CD8-positive, alpha-beta memory T cell (primary cell): ENCODE results near the gene DPF3. TPM values are rescaled to one million over a fixed set of nuclear protein-coding genes. Genes with fewer than 3 reads are reported as not detected.

Experiments
- CTCF ChIA-PET: fragments of 350-600 bp; sonication (Branson Sonifier 250); formaldehyde crosslinking; loops from one replicate; lab custom pipeline; 2021; ENCODE audit warnings: antibody characterized with exemption; lab: Charles Lee
- POLR2A ChIA-PET: fragments of 350-600 bp; sonication (Branson Sonifier 250); formaldehyde crosslinking; loops from one replicate; lab custom pipeline; 2021; ENCODE audit warnings: antibody characterized with exemption; lab: Charles Lee
- DNase-seq, 5 donors: peaks; one replicate each; pipeline versions ENCODE4 v3.0.0 to v3.0.0-alpha.2; 2020 to 2022; ENCODE audit warnings: mixed read lengths in 1 of 5
- H3K27ac ChIP-seq: one replicate; pipeline ENCODE4 v1.7.0; 2013; ENCODE audit warnings: low read depth, mild to moderate bottlenecking, low read length, moderate library complexity
- H3K27me3 ChIP-seq: 2 replicates; pipeline ENCODE4 v1.7.0; 2013; ENCODE audit warnings: low read length, mild to moderate bottlenecking; ENCODE audit not compliant: insufficient read depth, poor library complexity, severe bottlenecking
- H3K36me3 ChIP-seq: 2 replicates; pipeline ENCODE4 v1.7.0; 2013; ENCODE audit warnings: mild to moderate bottlenecking, low read length, moderate library complexity; ENCODE audit not compliant: insufficient read depth
- H3K4me1 ChIP-seq: 2 replicates; pipeline ENCODE4 v1.7.0; 2013; ENCODE audit warnings: mild to moderate bottlenecking, low read length, moderate library complexity; ENCODE audit not compliant: insufficient read depth
- H3K4me3 ChIP-seq: 2 replicates; pipeline ENCODE4 v1.7.0; 2013; ENCODE audit warnings: mild to moderate bottlenecking, low read length
- H3K9me3 ChIP-seq: 2 replicates; pipeline ENCODE4 v1.7.0; 2013; ENCODE audit warnings: mild to moderate bottlenecking, low read length
- H3K27ac Mint-ChIP-seq, 8 donors: one replicate each; pipeline ENCODE4 v1.8.0; 2020 to 2021; ENCODE audit warnings: mixed read lengths in 8 of 8, mild to moderate bottlenecking in 6 of 8, inconsistent platforms in 3 of 8, moderate library complexity in 3 of 8
- H3K27me3 Mint-ChIP-seq, 2 donors: one replicate each; pipeline ENCODE4 v1.8.0; 2020 to 2021; ENCODE audit warnings: mixed read lengths in 2 of 2, mild to moderate bottlenecking in 1 of 2, moderate library complexity in 1 of 2
- H3K36me3 Mint-ChIP-seq, 3 donors: one replicate each; pipeline ENCODE4 v1.8.0; 2020 to 2021; ENCODE audit warnings: mixed read lengths in 3 of 3, inconsistent platforms in 1 of 3, mild to moderate bottlenecking in 1 of 3
- H3K4me1 Mint-ChIP-seq, 3 donors: one replicate each; pipeline ENCODE4 v1.8.0; 2020 to 2021; ENCODE audit warnings: mixed read lengths in 3 of 3, inconsistent platforms in 1 of 3, mild to moderate bottlenecking in 1 of 3
- H3K4me3 Mint-ChIP-seq, 7 donors: one replicate each; pipeline ENCODE4 v1.8.0; 2020 to 2021; ENCODE audit warnings: mixed read lengths in 7 of 7, mild to moderate bottlenecking in 6 of 7, moderate library complexity in 4 of 7, inconsistent platforms in 2 of 7
- H3K9me3 Mint-ChIP-seq, 5 donors: one replicate each; pipeline ENCODE4 v1.8.0; 2020 to 2022; ENCODE audit warnings: mixed read lengths in 5 of 5, mild to moderate bottlenecking in 3 of 5, moderate library complexity in 2 of 5, inconsistent platforms in 1 of 5
- polyA plus RNA-seq: library from polyadenylated mRNA; unstranded; fragments of 300-500 nt; fragmentation: Illumina TruSeq; gene quantifications from one replicate; pipeline ENCODE4 v1.2.3, GENCODE V29; 2021
- total RNA-seq, 2 experiments: library from RNA; stranded (reverse); gene quantifications; one replicate each; pipeline ENCODE4 v1.2.3, GENCODE V29; 2021

The DPF3 gene
- total and polyA plus RNA-seq, 3 experiments from 2014 or later: 0.50 to 1.3 (median 0.62) TPM

DNA sequence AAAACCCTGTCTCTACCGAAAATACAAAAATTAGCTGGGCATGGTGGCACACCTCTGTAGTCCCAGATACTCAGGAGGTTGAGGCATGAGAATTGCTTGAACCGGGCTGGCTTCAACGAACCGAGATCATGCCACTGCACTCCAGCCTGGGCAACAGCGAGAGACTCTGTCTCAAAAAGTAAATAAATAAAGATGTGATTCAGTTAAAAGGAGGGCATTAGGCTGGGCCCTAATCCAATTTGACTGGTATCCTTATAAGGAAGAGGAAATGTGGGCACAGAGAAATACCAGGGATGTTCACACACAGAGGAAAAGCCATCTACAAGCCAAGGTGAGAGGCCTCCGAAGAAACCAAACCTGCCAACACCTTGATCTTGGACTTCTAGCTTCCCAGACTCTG lies 22.3 kb upstream of the DPF3 start:
- POLR2A ChIA-PET: no interaction called here
- H3K27ac Mint-ChIP-seq: no peak overlapping the region
- no peaks in the 10 kb centered on the region for H3K4me1 Mint-ChIP-seq
- H3K36me3 ChIP-seq: no peaks in the 10 kb centered on the region
- no peaks in the 10 kb centered on the region for H3K9me3 ChIP-seq
- H3K36me3 Mint-ChIP-seq: no peaks in the 10 kb centered on the region
- no peak for DNase-seq
- no peaks in the 10 kb centered on the region for H3K9me3 Mint-ChIP-seq
- CTCF ChIA-PET: interaction anchor here (2.2 kb wide), 1 partner anchor 11 kb away, joined by 6 read pairs; no protein-coding TSS in a partner anchor
- no peak overlapping the region for H3K4me3 ChIP-seq
- no peaks in the 10 kb centered on the region for H3K4me1 ChIP-seq
- H3K27ac ChIP-seq: no peak overlapping the region
- no peak overlapping the region for H3K4me3 Mint-ChIP-seq
- H3K27me3 Mint-ChIP-seq: peaks cover 5 to 38% of the 10 kb centered on the region in 2 donors
- H3K27me3 ChIP-seq: no peaks in the 10 kb centered on the region

DNA sequence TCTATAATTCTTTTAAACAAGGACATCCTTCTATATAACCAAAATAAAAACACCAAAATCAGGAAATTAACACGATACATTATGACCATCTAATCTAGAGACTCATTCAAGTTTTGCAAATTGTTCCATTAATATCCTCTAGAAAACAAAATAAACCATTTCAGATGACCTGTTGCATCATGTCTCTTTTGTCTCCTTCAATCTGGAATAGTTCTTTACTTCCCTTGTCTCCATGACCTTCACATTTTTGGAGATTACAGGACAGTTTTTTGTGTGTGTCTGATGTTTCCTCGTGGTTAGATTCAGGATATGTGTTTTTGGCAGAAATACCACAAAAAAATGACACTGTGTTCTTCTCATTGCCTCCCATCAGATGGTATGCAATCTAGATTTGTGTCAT lies 19.9 kb upstream of the DPF3 start:
- no peaks in the 10 kb centered on the region for H3K36me3 Mint-ChIP-seq
- POLR2A ChIA-PET: no interaction called here
- no peak overlapping the region for H3K4me3 Mint-ChIP-seq

GRCh38 chr14:72909163-72909562 lies 15.3 kb upstream of the DPF3 start:
- POLR2A ChIA-PET: interaction anchor here (0.6 kb wide), 1 partner anchor 66 kb away, joined by 3 read pairs; no protein-coding TSS in a partner anchor
- no peaks in the 10 kb centered on the region for H3K9me3 ChIP-seq
- no peaks in the 10 kb centered on the region for H3K36me3 Mint-ChIP-seq
- no peaks in the 10 kb centered on the region for H3K4me1 ChIP-seq
- no peaks in the 10 kb centered on the region for H3K36me3 ChIP-seq
- H3K27ac ChIP-seq: no peak overlapping the region
- peaks cover 5 to 35% of the 10 kb centered on the region in 2 donors for H3K27me3 Mint-ChIP-seq
- no peak overlapping the region for H3K4me3 ChIP-seq
- H3K4me1 Mint-ChIP-seq: peaks cover 0 to 4% (median 0%) of the 10 kb centered on the region in 3 donors
- no peak overlapping the region for H3K4me3 Mint-ChIP-seq
- CTCF ChIA-PET: interaction anchor here (0.7 to 2.5 kb wide), 2 partner anchors 259 to 392 kb away, joined by 3 to 15 read pairs; no protein-coding TSS in a partner anchor
- H3K27me3 ChIP-seq: no peaks in the 10 kb centered on the region
- DNase-seq: no peak
- H3K9me3 Mint-ChIP-seq: no peaks in the 10 kb centered on the region
- H3K27ac Mint-ChIP-seq: no peak overlapping the region

More for the DNA sequence above, 19.9 kb upstream of the DPF3 start:
- no peak for DNase-seq
- no peaks in the 10 kb centered on the region for H3K4me1 ChIP-seq
- H3K27ac ChIP-seq: no peak overlapping the region
- Mint-ChIP-seq H3K9me3 (no peaks in the 10 kb centered on the region), H3K4me1 (peaks cover 0 to 4% (median 0%) of the 10 kb centered on the region in 3 donors), H3K27ac (no peak overlapping the region), H3K27me3 (peaks cover 5 to 21% of the 10 kb centered on the region in 2 donors)
- H3K36me3 ChIP-seq: no peaks in the 10 kb centered on the region
- no peaks in the 10 kb centered on the region for H3K9me3 ChIP-seq
- CTCF ChIA-PET: no interaction called here
- no peaks in the 10 kb centered on the region for H3K27me3 ChIP-seq
- no peak overlapping the region for H3K4me3 ChIP-seq

DNA sequence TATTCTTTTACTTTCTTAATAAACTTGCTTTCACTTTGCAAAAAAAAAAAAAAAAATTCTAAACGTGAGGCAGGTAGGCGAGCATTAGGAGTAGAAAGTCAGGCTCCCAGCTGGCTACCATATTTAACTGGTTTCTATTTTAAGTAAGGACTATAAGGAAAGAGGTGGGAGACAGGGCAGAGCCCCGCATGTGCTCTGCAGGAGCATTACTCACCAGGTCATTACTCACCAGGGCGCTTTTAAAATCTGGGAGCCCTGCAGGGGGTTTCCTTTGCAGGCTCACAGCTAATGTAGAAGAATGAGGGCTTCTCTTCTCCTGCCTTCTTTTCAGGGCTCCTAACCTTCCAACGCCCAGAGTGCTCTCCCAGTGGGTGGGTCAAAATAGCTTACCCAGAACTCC lies 14.0 kb upstream of the DPF3 start:
- Histone ChIP-seq H3K4me3 (no peak overlapping the region), H3K4me1 (no peaks in the 10 kb centered on the region), H3K27me3 (no peaks in the 10 kb centered on the region), H3K27ac (peak overlapping the region; percentile 45), H3K36me3 (no peaks in the 10 kb centered on the region), H3K9me3 (no peaks in the 10 kb centered on the region)
- DNase-seq: no peak
- CTCF ChIA-PET: interaction anchor here (2.5 kb wide), 1 partner anchor 391 kb away, joined by 15 read pairs; no protein-coding TSS in a partner anchor
- Mint-ChIP-seq H3K9me3 (no peaks in the 10 kb centered on the region), H3K4me3 (no peak overlapping the region), H3K27ac (no peak overlapping the region), H3K4me1 (peaks cover 0 to 4% (median 0%) of the 10 kb centered on the region in 3 donors), H3K27me3 (peaks cover 5 to 24% of the 10 kb centered on the region in 2 donors), H3K36me3 (no peaks in the 10 kb centered on the region)
- POLR2A ChIA-PET: no interaction called here

DNA sequence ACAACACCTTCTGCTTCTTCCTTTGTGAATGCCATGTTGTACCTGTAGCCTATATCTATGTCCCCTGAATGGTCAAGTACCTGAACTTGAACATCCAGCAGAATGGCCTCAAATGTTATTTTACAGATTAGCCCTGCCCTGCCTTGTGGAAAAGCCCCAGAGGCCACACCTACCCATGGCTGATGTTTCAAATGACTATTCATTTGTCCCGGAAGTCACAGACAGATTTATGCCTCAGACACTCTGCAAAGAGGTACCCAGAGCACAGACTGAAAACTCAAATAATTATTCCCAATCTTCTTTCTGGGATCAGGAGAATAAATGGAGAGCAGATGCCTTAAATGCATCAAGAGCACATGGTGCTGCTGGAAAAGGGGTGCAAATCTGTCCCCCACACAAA lies 13.0 kb upstream of the DPF3 start:
- Mint-ChIP-seq H3K27me3 (peaks cover 5 to 23% of the 10 kb centered on the region in 2 donors), H3K27ac (no peak overlapping the region), H3K4me1 (peaks cover 0 to 4% (median 0%) of the 10 kb centered on the region in 3 donors), H3K4me3 (no peak overlapping the region), H3K9me3 (no peaks in the 10 kb centered on the region), H3K36me3 (no peaks in the 10 kb centered on the region)
- ChIA-PET CTCF (interaction anchor here (4.8 kb wide), 1 partner anchor 391 kb away, joined by 138 read pairs; no protein-coding TSS in a partner anchor), POLR2A (no interaction called here)
- H3K4me3 ChIP-seq: no peak overlapping the region
- no peaks in the 10 kb centered on the region for H3K9me3 ChIP-seq
- no peaks in the 10 kb centered on the region for H3K4me1 ChIP-seq
- H3K27ac ChIP-seq: no peak overlapping the region
- no peak for DNase-seq
- H3K36me3 ChIP-seq: no peaks in the 10 kb centered on the region
- H3K27me3 ChIP-seq: no peaks in the 10 kb centered on the region

DNA sequence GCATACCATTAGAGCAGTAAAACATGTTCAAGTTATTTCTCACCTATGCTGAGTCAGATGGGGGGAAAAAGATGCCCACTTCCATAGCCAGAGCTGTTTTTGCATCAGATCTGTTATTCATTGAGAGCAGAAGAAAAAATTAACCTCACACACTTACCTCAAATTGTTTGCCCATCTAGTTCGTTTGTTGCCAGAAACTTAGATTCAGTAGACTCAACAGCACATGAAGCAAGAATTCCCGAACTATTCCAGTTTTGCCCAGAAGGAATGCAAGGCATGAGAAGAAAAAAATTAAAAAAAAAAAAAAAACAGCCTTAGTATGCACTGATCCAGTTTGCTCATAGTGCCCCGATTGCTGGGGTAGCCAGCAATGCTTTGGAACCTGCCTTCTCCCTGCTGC lies 12.4 kb upstream of the DPF3 start:
- no peak for DNase-seq
- Mint-ChIP-seq H3K27ac (no peak overlapping the region), H3K4me3 (no peak overlapping the region), H3K9me3 (no peaks in the 10 kb centered on the region), H3K27me3 (peaks cover 5 to 23% of the 10 kb centered on the region in 2 donors), H3K36me3 (no peaks in the 10 kb centered on the region), H3K4me1 (peaks cover 0 to 4% (median 0%) of the 10 kb centered on the region in 3 donors)
- Histone ChIP-seq H3K36me3 (no peaks in the 10 kb centered on the region), H3K9me3 (no peaks in the 10 kb centered on the region), H3K27ac (no peak overlapping the region), H3K4me3 (no peak overlapping the region), H3K27me3 (no peaks in the 10 kb centered on the region), H3K4me1 (no peaks in the 10 kb centered on the region)
- CTCF ChIA-PET: interaction anchor here (0.7 to 4.8 kb wide), 4 partner anchors 11 to 390 kb away, joined by 3 to 138 read pairs (median 4); no protein-coding TSS in a partner anchor
- POLR2A ChIA-PET: no interaction called here

DNA sequence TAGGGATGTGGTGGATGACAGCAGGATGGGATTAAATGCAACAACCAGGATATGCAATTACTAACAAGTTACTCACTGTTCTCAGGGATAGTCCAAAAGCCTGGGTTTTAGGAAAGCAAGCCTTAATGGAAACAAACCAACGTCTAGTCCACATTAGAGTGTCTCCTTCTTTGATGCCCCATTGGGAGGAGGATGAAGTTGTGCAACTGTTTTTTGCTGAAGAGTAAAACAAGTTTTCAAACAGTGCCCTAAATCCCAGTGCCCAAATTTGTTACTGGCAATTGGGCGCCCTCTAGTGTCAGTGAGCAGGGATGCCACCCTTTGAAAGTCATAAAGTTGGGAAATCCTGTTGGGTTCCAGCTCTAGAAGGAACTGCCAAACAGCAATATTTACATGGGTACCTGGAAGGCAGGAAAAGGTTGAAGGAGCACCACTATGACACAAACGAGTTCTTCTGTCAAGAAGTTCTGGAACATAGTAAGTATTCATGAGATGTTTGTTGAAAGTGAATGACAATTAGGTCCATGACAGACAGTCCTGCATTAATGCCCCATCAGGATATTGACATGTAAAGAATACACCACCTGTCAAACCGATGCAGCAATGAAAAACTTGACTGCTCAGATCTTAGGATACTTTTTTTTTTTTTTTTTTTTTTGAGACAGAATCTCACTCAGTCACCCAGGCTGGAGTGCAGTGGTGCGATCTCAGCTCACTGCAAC lies 11.1 kb upstream of the DPF3 start:
- Mint-ChIP-seq H3K27ac (peak overlapping the region in 1 of 8 donors; percentile 49), H3K9me3 (no peaks in the 10 kb centered on the region), H3K36me3 (no peaks in the 10 kb centered on the region), H3K27me3 (peaks cover 5 to 28% of the 10 kb centered on the region in 2 donors), H3K4me1 (peaks cover 0 to 4% (median 0%) of the 10 kb centered on the region in 3 donors), H3K4me3 (no peak overlapping the region)
- ChIA-PET POLR2A (no interaction called here), CTCF (interaction anchor here (0.6 to 4.8 kb wide), 11 partner anchors 9 to 428 kb away, joined by 3 to 138 read pairs (median 5); no protein-coding TSS in a partner anchor)
- no peaks in the 10 kb centered on the region for H3K27me3 ChIP-seq
- no peak overlapping the region for H3K4me3 ChIP-seq
- H3K36me3 ChIP-seq: no peaks in the 10 kb centered on the region
- H3K27ac ChIP-seq: no peak overlapping the region
- peak; percentile 44 to 74 (median 54) for DNase-seq
- H3K4me1 ChIP-seq: no peaks in the 10 kb centered on the region
- no peaks in the 10 kb centered on the region for H3K9me3 ChIP-seq

GRCh38 chr14:72904218-72904617 lies 10.3 kb upstream of the DPF3 start:
- no peak overlapping the region for H3K27ac ChIP-seq
- no peak overlapping the region for H3K4me3 ChIP-seq
- H3K36me3 ChIP-seq: no peaks in the 10 kb centered on the region
- Mint-ChIP-seq H3K9me3 (no peaks in the 10 kb centered on the region), H3K4me3 (no peak overlapping the region), H3K36me3 (no peaks in the 10 kb centered on the region), H3K27ac (no peak overlapping the region), H3K27me3 (peaks cover 0 to 30% of the 10 kb centered on the region in 2 donors), H3K4me1 (peaks cover 0 to 2% (median 0%) of the 10 kb centered on the region in 3 donors)
- H3K4me1 ChIP-seq: no peaks in the 10 kb centered on the region
- no peaks in the 10 kb centered on the region for H3K27me3 ChIP-seq
- ChIA-PET POLR2A (interaction anchor here (0.5 kb wide), 1 partner anchor 15 kb away, joined by 5 read pairs; no protein-coding TSS in a partner anchor), CTCF (interaction anchor here (1.2 to 4.8 kb wide), 7 partner anchors 9 to 880 kb away, joined by 3 to 138 read pairs (median 7); partner anchors contain the start of gene DPF3)
- no peaks in the 10 kb centered on the region for H3K9me3 ChIP-seq
- DNase-seq: no peak
